Endothelial cell (in vitro differentiated cells): ENCODE measurements around the gene CACNA1H. TPM values are rescaled to one million over a fixed set of nuclear protein-coding genes. Genes with fewer than 3 reads are reported as not detected.
"Not testable (repeated sequence)": the region's sequence is repeated elsewhere in the genome, so short reads cannot be mapped to it uniquely, and the experiment has no call there.

Experiments
- DNase-seq: peaks from one replicate; pipeline ENCODE4 v3.0.0; 2021; ENCODE audit warnings: low spot score
- H3K27ac Mint-ChIP-seq: one replicate; pipeline ENCODE4 v1.8.0; 2021; ENCODE audit warnings: mixed read lengths, inconsistent platforms; ENCODE audit not compliant: unreplicated experiment
- H3K27me3 Mint-ChIP-seq: one replicate; pipeline ENCODE4 v1.8.0; 2021; ENCODE audit warnings: mild to moderate bottlenecking, moderate library complexity, mixed read lengths, inconsistent platforms; ENCODE audit not compliant: unreplicated experiment
- H3K36me3 Mint-ChIP-seq: one replicate; pipeline ENCODE4 v1.8.0; 2021; ENCODE audit warnings: mild to moderate bottlenecking, low read depth, mixed read lengths, inconsistent platforms; ENCODE audit not compliant: unreplicated experiment
- H3K4me1 Mint-ChIP-seq: one replicate; pipeline ENCODE4 v1.8.0; 2021; ENCODE audit warnings: mild to moderate bottlenecking, mixed read lengths, inconsistent platforms; ENCODE audit not compliant: unreplicated experiment
- H3K4me3 Mint-ChIP-seq: one replicate; pipeline ENCODE4 v1.8.0; 2021; ENCODE audit warnings: mild to moderate bottlenecking, mixed read lengths, inconsistent platforms; ENCODE audit not compliant: unreplicated experiment
- H3K9me3 Mint-ChIP-seq: one replicate; pipeline ENCODE4 v1.8.0; 2021; ENCODE audit warnings: mixed read lengths, inconsistent platforms; ENCODE audit not compliant: unreplicated experiment
- total RNA-seq: library from RNA; stranded (reverse); fragmentation: NEBNext Ultra II Directional; extraction: Animal tissue kit (Norgen Biotek cat#: 25700); gene quantifications from one replicate; pipeline ENCODE4 v1.2.1, GENCODE V29; 2021; ENCODE audit not compliant: unreplicated experiment
- TF ChIP-seq, protein P1 (sequence below): fragments of 200-600 bp; sonication (generic); IDR thresholded peaks from one replicate; pipeline ENCODE4 v1.5.0; 2021; ENCODE audit warnings: antibody characterized with exemption; ENCODE audit not compliant: unreplicated experiment

The CACNA1H gene
- total RNA-seq, 1 donor from 2014 or later, result 3.4 TPM

DNA sequence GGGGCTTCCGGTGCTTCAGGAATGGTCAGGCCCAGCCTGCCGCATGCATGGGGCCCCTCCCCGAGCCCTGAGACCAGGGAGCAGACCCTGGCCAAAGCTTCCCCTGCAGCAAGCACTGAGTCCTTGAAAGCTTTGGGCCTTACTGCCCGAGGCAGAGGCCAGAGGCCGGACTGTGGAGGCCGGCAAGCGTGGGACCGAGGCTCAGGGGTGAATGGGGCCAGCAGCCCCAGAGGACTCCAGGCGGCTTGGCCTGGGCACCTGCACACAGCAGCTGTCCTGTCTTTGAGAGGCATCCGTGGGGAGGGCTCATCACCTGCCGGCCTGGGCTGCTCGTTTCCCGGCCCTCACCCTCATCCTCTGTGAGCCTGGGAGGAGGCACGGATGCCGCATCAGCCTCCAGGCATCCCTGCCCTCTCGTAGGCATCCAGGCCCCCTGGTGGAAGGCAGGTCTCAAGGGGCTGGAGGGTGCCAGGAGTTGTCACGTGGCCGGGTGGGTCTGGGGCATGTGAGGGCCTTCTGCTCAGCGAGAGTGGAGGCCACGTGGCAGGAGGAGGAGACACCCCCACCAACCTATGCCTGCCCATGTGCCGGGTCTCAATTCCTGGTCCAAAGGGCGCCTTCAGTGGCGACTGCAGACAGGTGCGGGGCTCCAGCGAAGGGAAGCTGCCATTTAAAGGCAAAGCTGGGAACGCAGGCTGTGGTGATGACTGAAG, 31.4 kb downstream of the CACNA1H start:
- H3K9me3 Mint-ChIP-seq, result no peaks in the 10 kb centered on the region

DNA sequence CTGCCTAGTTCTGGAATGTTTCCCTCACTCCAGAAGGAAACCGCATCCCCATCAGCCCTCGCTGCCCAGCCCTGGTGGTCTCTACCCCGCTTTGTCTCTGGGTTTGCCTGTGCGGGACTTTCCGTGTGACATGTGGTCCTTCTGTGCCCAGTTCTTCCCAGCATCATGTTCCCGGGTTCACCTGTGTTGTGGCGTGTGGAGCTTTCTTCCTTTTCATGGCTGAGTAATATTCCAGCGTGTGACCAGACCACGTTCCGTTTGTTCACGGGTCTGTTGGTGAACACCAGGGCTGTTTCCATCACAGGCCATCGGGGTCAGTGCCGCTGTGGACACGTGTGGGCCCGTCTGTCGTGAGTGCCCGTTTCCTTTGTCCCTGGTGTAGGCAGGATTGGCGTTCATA, 32.1 kb downstream of the CACNA1H start:
- no peak overlapping the region for H3K4me3 Mint-ChIP-seq
- TF ChIP-seq, protein P1, sequence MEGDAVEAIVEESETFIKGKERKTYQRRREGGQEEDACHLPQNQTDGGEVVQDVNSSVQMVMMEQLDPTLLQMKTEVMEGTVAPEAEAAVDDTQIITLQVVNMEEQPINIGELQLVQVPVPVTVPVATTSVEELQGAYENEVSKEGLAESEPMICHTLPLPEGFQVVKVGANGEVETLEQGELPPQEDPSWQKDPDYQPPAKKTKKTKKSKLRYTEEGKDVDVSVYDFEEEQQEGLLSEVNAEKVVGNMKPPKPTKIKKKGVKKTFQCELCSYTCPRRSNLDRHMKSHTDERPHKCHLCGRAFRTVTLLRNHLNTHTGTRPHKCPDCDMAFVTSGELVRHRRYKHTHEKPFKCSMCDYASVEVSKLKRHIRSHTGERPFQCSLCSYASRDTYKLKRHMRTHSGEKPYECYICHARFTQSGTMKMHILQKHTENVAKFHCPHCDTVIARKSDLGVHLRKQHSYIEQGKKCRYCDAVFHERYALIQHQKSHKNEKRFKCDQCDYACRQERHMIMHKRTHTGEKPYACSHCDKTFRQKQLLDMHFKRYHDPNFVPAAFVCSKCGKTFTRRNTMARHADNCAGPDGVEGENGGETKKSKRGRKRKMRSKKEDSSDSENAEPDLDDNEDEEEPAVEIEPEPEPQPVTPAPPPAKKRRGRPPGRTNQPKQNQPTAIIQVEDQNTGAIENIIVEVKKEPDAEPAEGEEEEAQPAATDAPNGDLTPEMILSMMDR, result no peak
- DNase-seq, result no peak
- H3K9me3 Mint-ChIP-seq, result no peaks in the 10 kb centered on the region
- H3K27ac Mint-ChIP-seq, result no peak overlapping the region
- no peaks in the 10 kb centered on the region for H3K36me3 Mint-ChIP-seq
- no peaks in the 10 kb centered on the region for H3K4me1 Mint-ChIP-seq
- peaks cover 3% of the 10 kb centered on the region for H3K27me3 Mint-ChIP-seq

More for the DNA sequence above, 31.4 kb downstream of the CACNA1H start:
- Mint-ChIP-seq H3K27ac (no peak overlapping the region), H3K27me3 (peaks cover 3% of the 10 kb centered on the region), H3K4me1 (no peaks in the 10 kb centered on the region), H3K36me3 (no peaks in the 10 kb centered on the region), H3K4me3 (no peak overlapping the region)
- TF ChIP-seq, protein P1, result no peak
- DNase-seq, result no peak

DNA sequence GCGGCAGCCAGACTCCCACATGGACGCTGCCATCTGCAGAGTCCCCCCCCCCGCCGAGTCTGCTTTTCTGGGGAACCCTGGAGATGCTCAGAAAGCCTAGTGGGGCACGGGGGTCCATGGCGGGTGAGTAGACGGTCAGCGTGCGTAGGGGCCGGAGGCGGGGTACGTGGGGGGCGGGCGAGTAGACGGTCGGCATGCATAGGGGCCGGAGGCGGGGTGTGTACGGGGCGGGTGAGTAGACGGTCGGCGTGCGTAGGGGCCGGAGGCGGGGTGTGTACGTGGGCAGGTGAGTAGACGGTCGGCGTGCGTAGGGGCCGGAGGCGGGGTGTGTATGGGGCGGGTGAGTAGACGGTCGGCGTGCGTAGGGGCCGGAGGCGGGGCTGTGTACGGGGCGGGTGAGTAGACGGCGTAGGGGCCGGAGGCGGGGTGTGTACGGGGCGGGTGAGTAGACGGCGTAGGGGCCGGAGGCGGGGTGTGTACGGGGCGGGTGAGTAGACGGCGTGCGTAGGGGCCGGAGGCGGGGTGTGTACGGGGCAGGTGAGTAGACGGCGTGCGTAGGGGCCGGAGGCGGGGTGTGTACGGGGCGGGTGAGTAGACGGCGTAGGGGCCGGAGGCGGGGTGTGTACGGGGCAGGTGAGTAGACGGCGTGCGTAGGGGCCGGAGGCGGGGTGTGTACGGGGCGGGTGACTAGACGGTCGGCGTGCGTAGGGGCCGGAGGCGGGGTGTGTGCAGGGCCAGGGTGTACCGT, 32.7 kb downstream of the CACNA1H start:
- H3K4me1 Mint-ChIP-seq, H3K36me3 Mint-ChIP-seq, H3K4me3 Mint-ChIP-seq, H3K27me3 Mint-ChIP-seq, H3K9me3 Mint-ChIP-seq, H3K27ac Mint-ChIP-seq: not testable (repeated sequence)
- DNase-seq, result peak; percentile 32

DNA sequence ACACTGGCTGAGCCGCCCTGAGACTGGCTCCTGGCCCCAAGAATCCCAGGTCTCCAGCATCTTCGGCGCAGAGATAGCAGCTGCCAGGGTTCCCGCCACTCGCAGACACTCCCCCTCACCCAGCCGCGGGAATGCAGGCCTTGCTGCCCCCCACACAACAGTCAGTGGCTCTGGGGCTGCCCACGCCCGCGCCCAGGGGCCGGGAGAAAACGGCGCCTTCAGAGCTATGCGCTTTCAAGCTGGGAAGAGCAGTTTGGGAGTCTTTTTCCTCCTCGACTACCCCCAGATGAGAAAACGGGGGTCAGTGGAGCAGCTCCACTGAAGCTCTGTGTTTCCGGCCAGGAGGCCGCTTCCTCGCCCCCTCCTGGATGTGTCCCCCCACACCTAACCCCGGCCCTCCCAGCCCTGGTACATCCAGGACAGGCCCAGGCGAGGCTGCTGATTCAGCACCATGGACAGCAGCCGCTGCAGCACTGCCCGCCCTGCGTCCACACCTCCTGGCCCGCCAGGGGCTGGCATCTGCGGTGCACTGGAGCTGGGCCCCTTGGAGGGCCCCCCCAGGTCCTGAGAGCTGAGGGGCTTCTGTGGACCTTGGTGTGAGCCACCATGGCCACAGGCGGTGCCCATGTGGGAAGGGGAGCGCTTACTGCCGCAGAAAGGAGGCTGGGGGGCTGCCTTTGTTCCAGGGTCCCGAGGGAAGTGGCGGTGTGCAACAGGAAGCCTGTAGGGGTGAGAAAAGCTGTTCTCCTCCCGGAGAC, 35.7 kb downstream of the CACNA1H start:
- DNase-seq, result peak; percentile 79
- Mint-ChIP-seq H3K36me3 (no peaks in the 10 kb centered on the region), H3K4me3 (no peak overlapping the region), H3K4me1 (no peaks in the 10 kb centered on the region), H3K27ac (no peak overlapping the region), H3K9me3 (no peaks in the 10 kb centered on the region), H3K27me3 (peaks cover 6% of the 10 kb centered on the region)
- TF ChIP-seq, protein P1, result no peak

DNA sequence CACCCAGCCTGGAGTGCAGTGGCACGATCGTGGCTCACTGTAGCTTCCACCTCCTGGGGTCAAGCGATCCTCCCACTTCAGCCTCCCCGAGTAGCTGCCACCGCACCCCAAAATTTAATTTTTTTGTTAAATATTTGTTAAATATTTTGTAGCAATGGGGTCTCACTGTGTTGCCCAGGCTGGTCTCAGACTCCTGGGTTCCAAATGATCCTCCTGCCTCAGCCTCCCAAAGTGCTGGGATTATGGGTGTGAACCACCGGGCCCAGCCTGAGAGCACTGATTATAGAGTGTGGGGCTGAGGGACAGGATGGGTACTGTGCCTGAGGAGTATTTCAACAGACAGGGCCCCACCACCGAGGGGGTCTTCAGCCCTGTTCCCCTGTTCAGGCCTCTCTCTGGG, 36.5 kb downstream of the CACNA1H start:
- no peaks in the 10 kb centered on the region for H3K4me1 Mint-ChIP-seq
- H3K27ac Mint-ChIP-seq, result no peak overlapping the region

DNA sequence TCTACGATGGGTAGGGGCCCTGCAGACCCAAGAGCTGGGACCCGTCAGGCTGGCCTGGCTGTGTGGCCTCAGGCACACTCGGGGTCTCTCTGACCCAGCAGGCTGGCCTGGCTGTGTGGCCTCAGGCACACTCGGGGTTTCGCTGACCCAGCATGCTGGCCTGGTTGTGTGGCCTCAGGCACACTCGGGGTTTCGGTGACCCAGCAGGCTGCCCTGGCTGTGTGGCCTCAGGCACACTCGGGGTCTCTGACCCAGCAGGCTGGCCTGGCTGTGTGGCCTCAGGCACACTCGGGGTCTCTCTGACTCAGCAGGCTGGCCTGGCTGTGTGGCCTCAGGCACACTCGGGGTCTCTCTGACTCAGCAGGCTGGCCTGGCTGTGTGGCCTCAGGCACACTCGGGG, 37.9 kb downstream of the CACNA1H start:
- H3K4me1 Mint-ChIP-seq, H3K27me3 Mint-ChIP-seq, DNase-seq, H3K36me3 Mint-ChIP-seq, H3K27ac Mint-ChIP-seq, H3K4me3 Mint-ChIP-seq, H3K9me3 Mint-ChIP-seq: not testable (repeated sequence)

More for the DNA sequence above, 36.5 kb downstream of the CACNA1H start:
- TF ChIP-seq, protein P1, result no peak
- no peaks in the 10 kb centered on the region for H3K9me3 Mint-ChIP-seq
- H3K4me3 Mint-ChIP-seq, result no peak overlapping the region
- DNase-seq, result no peak
- H3K36me3 Mint-ChIP-seq, result no peaks in the 10 kb centered on the region
- peaks cover 6% of the 10 kb centered on the region for H3K27me3 Mint-ChIP-seq
